Measurements from ENCODE around the gene CALU.

The CALU gene

GRCh38 chr7:128738570-128739047 lies 550 bp upstream of the CALU start:
- ATAC-seq (ENCODE audit: insufficient read depth, low read depth): peak; percentile 11
- no peak for DNase-seq
- Histone ChIP-seq H3K4me2 (ENCODE audit: insufficient read depth, low read length) (peak overlapping the region; percentile 89), H4K20me1 (ENCODE audit: insufficient read depth, low read length) (peaks cover 33% of the 10 kb centered on the region; the same call in 1 of the 2 replicates), H3K9me3 (ENCODE audit: insufficient read depth, low read length, severe bottlenecking) (no peaks in the 10 kb centered on the region), H3K4me3 (ENCODE audit: low read depth in 1 of 2, low read length in 2 of 2) (peak overlapping the region; percentile 31 to 98; a peak in 3 of 4 replicates), H3K27ac (ENCODE audit: low read length) (peak overlapping the region; percentile 89), H3K36me3 (ENCODE audit: insufficient read depth, low read length) (peaks cover 11% of the 10 kb centered on the region), H3K9ac (ENCODE audit: low read depth, low read length) (peak overlapping the region; percentile 84), H2AFZ (ENCODE audit: low read depth, low read length) (peak overlapping the region; percentile 95), H3K4me1 (ENCODE audit: insufficient read depth, low read length) (peaks cover 39% of the 10 kb centered on the region), H3K79me2 (ENCODE audit: insufficient read depth, low read length) (peaks cover 45% of the 10 kb centered on the region), H3K27me3 (ENCODE audit: insufficient read depth, low read length, poor library complexity) (peaks cover 3% of the 10 kb centered on the region)
- TF ChIP-seq EZH2 (IDR thresholded peaks at IDR 0.05; ENCODE audit: borderline replicate concordance, low read depth, low read length, severe bottlenecking): no peak
- TF ChIP-seq, protein P1, sequence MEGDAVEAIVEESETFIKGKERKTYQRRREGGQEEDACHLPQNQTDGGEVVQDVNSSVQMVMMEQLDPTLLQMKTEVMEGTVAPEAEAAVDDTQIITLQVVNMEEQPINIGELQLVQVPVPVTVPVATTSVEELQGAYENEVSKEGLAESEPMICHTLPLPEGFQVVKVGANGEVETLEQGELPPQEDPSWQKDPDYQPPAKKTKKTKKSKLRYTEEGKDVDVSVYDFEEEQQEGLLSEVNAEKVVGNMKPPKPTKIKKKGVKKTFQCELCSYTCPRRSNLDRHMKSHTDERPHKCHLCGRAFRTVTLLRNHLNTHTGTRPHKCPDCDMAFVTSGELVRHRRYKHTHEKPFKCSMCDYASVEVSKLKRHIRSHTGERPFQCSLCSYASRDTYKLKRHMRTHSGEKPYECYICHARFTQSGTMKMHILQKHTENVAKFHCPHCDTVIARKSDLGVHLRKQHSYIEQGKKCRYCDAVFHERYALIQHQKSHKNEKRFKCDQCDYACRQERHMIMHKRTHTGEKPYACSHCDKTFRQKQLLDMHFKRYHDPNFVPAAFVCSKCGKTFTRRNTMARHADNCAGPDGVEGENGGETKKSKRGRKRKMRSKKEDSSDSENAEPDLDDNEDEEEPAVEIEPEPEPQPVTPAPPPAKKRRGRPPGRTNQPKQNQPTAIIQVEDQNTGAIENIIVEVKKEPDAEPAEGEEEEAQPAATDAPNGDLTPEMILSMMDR (IDR thresholded peaks at IDR 0.05; ENCODE audit: borderline replicate concordance, extremely low read depth, low read length, poor library complexity, severe bottlenecking): no peak

DNA sequence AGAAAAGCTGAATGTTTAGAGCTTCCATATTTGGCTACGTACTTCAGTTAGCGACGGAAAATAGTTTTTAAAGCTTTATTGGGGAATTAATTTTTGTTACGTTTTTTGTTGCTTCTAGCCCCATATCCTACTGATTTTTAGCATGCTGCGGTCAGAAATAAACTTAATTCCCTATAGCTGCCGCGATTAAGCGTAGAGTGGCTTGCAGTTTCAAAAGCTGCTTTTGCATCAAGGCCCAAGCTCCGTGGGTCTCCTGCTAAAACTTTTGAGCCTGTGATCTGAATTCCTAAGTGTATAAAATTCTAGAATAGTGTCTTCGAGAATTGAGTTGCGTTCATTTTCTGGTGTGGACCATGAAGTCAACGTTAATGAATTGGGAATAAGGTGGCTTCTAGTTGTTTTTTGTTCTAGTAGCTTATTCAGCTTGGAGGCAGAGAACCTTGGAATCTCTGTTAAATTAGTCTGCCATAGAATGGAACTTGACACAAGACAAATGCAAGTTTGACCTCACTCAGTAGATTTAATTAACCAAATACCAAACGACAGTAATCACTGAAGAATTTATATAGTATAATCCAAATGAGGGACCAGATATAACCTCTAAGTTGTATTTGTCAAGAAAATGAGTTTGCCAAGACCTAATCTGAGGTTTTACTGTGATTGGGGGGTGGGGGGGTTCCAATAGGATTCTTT lies 977 bp downstream of the CALU start:
- H3K4me2 ChIP-seq (ENCODE audit: insufficient read depth, low read length): peak overlapping the region; percentile 89
- peak overlapping the region; percentile 86 for H3K27ac ChIP-seq (ENCODE audit: low read length)
- no peaks in the 10 kb centered on the region for H3K27me3 ChIP-seq (ENCODE audit: insufficient read depth, low read length, poor library complexity)
- H4K20me1 ChIP-seq (ENCODE audit: insufficient read depth, low read length): peaks cover 48% of the 10 kb centered on the region
- H3K4me1 ChIP-seq (ENCODE audit: insufficient read depth, low read length): peaks cover 39% of the 10 kb centered on the region
- no peak for ATAC-seq (ENCODE audit: insufficient read depth, low read depth)
- peaks cover 11% of the 10 kb centered on the region for H3K36me3 ChIP-seq (ENCODE audit: insufficient read depth, low read length)
- no peaks in the 10 kb centered on the region for H3K9me3 ChIP-seq (ENCODE audit: insufficient read depth, low read length, severe bottlenecking)
- H3K79me2 ChIP-seq (ENCODE audit: insufficient read depth, low read length): peaks cover 60% of the 10 kb centered on the region
- peak overlapping the region; percentile 95 for H2AFZ ChIP-seq (ENCODE audit: low read depth, low read length)
- H3K4me3 ChIP-seq (ENCODE audit: low read depth in 1 of 2, low read length in 2 of 2): peak overlapping the region; percentile 96 to 98
- DNase-seq: no peak
- H3K9ac ChIP-seq (ENCODE audit: low read depth, low read length): peak overlapping the region; percentile 84
- TF ChIP-seq, protein P1 (IDR thresholded peaks at IDR 0.05; ENCODE audit: borderline replicate concordance, extremely low read depth, low read length, poor library complexity, severe bottlenecking): no peak
- no peak for TF ChIP-seq EZH2 (IDR thresholded peaks at IDR 0.05; ENCODE audit: borderline replicate concordance, low read depth, low read length, severe bottlenecking)

GRCh38 chr7:128740996-128741395 lies 1.8 kb downstream of the CALU start:
- H3K9ac ChIP-seq (ENCODE audit: low read depth, low read length): peak overlapping the region; percentile 84
- H3K4me2 ChIP-seq (ENCODE audit: insufficient read depth, low read length): peak overlapping the region; percentile 89
- peaks cover 11% of the 10 kb centered on the region for H3K36me3 ChIP-seq (ENCODE audit: insufficient read depth, low read length)
- H3K79me2 ChIP-seq (ENCODE audit: insufficient read depth, low read length): peaks cover 68% of the 10 kb centered on the region
- H3K9me3 ChIP-seq (ENCODE audit: insufficient read depth, low read length, severe bottlenecking): no peaks in the 10 kb centered on the region
- H3K4me3 ChIP-seq (ENCODE audit: low read depth in 1 of 2, low read length in 2 of 2): peak overlapping the region in 1 of 2 experiments; percentile 98; a peak in 2 of 4 replicates
- H3K27me3 ChIP-seq (ENCODE audit: insufficient read depth, low read length, poor library complexity): no peaks in the 10 kb centered on the region
- H3K4me1 ChIP-seq (ENCODE audit: insufficient read depth, low read length): peaks cover 39% of the 10 kb centered on the region
- no peak overlapping the region for H2AFZ ChIP-seq (ENCODE audit: low read depth, low read length)
- ATAC-seq (ENCODE audit: insufficient read depth, low read depth) (no peak), DNase-seq (no peak)
- TF ChIP-seq EZH2 (IDR thresholded peaks at IDR 0.05; ENCODE audit: borderline replicate concordance, low read depth, low read length, severe bottlenecking): no peak
- TF ChIP-seq, protein P1 (IDR thresholded peaks at IDR 0.05; ENCODE audit: borderline replicate concordance, extremely low read depth, low read length, poor library complexity, severe bottlenecking): no peak
- peaks cover 54% of the 10 kb centered on the region for H4K20me1 ChIP-seq (ENCODE audit: insufficient read depth, low read length)
- H3K27ac ChIP-seq (ENCODE audit: low read length): no peak overlapping the region
